GM18517 (cell line): Measurements from ENCODE around the gene PLCL2.
"Not testable (repeated sequence)": the region's sequence is repeated elsewhere in the genome, so short reads cannot be mapped to it uniquely, and the experiment has no call there.

Experiments
- ATAC-seq: cut with Tn5 transposase; IDR thresholded peaks from one replicate; pipeline ENCODE4 v1.9.1; 2021; ENCODE audit warnings: mild to moderate bottlenecking, moderate library complexity; ENCODE audit not compliant: unreplicated experiment

The PLCL2 gene

DNA sequence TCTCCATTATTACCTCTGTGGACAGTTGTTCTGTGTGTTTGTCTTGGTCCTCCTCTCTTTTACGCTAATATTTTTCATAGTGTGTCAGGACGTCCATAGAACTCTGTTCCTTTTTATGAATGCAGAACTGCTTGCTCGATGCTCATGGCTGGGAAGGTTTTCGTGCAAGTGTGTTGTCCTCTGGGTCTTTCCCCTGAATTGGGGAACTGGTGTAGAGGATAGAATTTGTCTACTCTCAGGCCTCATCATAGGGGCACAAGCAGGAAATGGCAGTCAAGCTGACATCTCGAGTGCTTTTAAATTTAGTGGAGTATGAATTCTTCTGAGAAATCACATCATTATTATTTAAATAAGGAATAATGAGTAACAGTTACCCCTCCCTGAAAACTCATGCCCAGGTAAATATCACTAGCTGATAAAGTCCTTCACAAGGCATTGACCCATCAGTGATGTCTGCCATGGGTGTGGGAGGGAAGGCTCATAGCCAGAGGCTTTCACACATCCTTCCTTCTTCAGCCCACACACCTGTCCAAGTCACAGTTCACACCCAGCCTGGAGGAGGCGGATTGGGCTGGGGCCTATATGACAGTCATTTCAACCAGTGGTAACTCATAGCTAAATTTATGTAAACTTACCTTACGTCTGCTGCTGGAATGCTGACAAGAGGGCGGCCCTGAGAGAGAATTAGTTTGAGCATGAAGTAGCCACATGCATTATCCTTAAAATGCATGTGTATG lies 226.1 kb downstream of the PLCL2 start:
- ATAC-seq: no peak

DNA sequence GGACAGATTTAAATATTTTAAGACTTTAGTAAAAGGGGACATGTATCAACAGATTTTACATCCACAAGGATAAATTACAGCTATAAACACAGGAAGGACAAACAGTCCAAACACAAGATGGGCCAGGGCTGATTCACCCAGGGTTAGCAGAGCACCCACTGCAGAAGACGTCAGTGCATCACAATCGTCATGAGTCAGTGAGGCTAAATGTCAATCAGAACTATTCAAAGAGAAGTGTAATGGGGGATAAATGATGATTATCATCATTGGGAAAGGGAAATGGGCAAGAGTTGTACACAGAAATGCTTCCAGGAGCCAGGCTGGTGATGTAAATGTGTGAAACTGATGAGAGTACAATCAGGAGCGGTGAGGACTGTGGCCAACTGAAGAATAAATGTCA lies 226.8 kb downstream of the PLCL2 start:
- ATAC-seq: no peak

DNA sequence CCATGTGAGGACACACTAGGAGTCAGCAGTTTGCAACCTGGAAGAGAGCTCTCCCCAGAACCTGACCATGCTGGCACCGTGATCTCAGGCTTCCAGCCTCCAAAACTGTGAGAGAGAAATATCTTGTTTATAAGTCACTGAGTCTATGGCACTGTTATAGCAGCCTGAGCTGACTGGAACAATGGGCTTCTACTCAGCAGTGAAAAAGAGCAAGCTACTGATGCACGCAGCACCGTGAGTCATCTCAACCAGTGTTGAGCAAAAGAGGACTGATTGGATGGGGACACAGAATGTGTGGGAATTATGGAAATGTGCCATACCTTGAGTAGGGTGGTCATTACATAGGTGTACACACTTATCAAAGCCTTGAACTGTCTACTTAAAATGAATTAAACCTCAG lies 230.4 kb downstream of the PLCL2 start:
- ATAC-seq: no peak

DNA sequence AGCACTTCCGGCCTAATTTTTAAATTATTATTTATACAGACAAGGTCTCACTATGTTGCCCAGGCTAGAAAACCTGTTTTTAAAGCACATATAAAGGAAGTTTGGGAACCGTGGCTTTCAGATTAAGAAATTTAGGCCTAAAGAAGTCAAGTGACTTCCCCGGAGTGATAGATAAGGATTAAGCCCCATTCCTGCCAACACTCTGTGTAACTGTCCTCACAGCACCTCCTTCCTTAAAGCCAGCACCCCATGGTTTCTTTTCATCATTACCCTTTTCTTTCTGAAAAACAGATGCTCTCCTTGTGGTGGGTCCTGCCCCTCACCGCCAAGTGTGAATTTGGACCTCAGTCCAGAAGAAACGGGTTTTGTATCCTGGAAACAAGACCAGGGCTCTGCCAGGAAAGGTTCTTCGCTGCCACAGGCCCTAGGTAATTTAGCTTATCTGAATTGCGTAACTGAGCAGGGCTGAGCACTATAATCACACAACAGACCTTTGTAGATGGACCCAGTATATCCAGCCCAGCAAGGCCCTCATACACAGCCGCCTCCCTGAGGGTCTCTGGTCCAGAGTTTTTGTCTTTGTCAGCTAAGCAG lies 231.3 kb downstream of the PLCL2 start:
- ATAC-seq: no peak

DNA sequence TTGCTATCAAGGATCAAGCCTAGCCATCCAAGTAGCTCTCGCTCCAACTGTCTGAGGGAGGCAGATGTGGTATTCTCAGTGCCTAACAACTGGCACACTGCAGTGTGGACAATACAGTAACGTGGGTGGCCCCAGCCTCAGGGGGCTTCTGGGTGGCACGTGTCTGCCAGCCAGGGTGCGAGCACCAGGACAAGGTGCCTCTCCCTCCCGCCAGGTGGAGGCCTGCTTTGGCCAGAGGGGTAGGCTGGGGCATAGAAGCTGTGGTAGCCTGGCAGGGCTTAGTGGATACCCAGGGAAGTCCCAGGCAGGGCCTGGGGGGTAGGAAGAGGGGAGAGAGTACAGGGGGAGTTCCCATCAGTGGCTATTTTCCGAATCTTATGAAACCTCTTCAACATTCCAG lies 234.0 kb downstream of the PLCL2 start:
- ATAC-seq: no peak

DNA sequence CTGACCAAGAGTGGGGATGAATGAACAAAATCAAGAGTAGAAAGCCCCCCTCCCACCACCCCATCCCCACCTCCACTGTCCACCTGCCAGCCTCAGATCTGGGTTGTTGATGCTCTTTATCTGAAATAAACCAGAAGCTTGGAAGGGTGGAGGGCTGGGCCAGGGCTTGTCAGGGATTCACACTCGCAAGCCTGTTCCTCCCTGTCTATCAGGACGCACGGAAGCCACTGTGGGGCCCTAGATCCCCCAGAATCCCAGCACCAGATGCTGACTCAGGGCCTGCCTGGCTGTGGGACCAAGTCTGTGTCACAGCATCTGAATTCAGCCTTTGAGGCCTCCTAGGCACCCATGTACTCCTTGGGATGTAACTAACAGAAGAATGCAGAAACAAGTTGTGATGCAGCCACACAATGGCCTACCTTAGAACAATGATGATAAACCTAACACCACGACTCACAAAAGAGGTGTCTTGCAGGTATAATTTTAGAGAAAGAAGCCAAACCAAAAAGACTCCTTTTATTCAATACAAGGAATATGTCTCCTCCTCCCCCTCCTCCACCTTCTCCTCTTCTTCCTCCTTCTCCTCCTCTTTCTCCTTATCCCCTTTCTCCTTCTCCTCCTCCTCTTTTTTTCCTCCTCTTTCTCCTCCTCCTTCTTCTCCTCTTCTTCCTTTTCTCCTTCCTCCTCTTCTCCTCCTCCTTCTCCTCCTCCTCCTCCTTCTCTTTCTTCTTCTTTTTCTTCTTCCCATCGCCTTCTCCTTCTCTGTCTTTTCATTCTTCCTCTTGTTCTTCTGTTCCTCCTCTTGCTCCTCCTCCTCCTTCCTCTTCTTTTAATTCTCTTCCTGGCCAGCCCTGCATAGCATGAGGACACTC lies 234.7 kb downstream of the PLCL2 start:
- ATAC-seq: no peak

DNA sequence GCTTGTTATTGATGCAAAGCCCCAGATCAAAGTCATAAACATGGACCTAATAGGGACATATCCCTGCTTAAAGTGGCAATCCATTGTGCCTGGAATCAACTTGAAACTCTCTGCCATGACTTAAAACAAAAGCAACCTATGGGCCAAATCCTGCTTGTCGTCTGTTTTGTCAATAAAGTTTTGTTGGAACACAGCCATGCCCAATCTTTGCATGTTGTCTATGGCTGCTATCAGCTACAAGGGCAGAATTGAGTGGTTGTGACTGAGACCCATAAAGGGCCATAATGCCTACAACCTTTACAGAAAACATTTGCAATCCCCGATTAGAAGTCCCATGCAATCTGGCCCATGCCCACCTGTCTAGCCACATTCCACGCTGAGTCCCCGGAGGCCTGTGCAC lies 235.4 kb downstream of the PLCL2 start:
- no peak for ATAC-seq

DNA sequence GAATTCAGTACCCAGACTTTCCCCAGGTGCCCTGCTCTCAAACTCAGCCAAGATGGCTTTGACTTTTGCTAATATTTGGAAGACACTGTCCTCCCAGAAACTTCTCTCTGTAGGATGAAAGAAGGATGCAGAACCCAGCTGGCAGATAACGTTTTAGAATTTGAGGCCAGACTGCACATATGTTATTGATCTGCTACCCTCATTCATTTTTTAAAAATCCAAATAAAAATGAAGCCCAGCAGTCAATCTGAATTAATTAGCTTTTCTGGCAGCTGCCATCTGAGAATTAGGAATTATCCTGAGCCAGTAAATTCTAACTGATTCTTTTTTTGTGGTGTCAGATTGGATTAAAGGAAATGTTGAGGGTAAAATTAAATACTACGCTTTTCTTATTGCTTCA lies 236.6 kb downstream of the PLCL2 start:
- no peak for ATAC-seq

DNA sequence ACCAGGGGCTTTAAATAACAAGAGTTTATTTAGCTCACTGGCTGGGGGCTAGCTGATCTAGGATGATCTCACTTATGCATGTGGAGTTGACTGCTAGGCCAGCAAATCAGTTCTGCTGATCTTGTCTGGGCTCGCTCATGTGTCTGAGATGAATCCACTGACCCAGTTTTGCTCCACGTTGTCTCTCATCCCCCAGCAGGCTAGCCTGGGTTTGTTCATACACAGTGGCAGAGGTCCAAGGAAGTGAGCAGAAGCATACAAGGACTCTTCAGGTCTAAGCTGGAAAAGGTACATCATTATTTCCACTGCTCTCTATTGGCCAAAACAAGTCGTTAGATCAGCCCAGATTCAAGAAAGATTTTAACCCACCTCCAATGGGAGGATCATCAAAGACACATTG lies 238.0 kb downstream of the PLCL2 start:
- ATAC-seq: no peak

DNA sequence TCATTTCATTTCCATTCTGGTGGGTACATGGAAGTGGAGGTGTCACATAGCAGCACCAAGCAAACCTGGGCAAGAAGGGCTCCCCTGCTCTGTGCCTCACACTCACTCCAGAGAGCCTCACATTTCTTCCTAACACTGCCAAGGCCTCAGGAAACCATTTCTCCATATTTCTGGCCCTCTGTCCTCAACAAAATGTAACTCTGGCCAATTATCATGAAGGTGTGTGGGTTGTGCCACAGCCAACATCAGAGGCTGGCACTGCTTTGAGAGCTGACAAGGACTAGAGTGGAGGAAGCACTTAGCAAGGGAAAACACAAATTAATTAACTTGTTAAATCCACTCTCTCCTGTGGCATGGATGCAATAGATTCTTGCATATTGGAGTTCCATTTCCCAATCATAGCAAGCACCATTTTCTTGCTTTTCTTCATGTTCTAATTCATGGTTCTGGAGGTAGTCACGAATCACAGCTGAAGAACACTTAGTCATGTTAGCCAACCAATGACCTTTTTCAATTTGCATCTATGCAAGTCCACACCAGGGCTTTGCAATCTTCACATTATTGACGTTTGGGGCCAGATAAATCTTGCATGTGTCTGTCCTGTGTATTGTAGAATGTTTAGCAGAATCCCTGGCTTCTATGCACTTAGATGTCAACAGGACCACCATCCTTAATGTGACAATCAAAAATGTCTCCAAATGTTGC lies 241.1 kb downstream of the PLCL2 start:
- ATAC-seq: no peak

DNA sequence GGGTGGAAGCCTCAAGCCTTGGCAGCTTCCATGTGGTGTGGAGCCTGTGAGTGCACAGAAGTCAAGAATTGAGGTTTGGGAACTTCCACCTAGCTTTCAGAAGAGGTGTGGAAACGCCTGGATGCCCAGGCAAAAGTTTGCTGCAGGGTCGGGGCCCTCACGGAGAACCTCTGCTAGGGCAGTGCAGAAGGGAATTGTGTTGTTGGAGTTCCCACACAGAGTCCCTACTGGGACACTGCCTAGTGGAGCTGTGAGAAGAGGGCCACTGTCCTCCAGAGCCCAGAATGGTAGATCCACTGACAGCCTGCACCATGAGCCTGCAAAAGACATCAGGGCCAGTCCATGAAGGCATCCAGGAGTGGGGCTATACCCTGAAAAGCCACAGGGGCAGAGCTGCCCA lies 243.9 kb downstream of the PLCL2 start:
- ATAC-seq: not testable (repeated sequence)

DNA sequence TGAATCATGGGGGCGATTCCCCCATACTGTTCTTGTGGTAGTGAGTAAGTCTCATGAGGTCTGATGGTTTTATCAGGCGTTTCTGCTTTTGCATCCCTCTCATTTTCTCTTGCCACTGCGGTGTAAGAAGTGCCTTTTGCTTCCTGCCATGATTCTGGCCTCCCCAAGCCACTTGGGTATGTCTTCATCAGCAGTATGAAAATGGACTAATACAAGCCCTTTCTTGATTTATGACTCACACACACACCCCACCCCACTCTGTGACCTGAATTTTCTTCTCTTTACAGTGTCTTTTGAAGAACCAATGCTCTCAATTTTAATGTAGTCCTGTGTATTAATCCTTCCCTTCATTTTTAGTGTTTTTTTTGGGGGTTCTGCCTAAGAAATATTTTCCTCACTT lies 244.8 kb downstream of the PLCL2 start:
- no peak for ATAC-seq

DNA sequence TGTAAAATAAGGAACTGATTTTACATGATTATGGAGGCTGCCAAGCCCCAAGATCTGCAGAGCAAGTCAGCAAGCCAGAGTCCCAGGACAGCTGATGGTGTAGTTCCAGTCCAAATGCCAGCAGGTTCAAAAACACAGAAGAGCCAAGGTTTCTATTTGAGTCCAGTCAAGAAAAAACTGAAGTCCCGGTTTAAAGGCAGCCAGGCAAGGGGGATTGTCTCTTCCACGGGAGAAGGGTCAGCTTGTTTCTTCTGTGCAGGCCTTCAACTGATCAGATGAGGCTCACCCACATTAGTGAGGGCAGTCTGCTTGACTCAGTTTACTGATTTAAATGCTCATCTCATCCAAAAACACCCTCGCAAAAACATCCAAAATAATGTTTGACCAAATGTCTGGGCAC lies 246.2 kb downstream of the PLCL2 start:
- ATAC-seq: no peak

DNA sequence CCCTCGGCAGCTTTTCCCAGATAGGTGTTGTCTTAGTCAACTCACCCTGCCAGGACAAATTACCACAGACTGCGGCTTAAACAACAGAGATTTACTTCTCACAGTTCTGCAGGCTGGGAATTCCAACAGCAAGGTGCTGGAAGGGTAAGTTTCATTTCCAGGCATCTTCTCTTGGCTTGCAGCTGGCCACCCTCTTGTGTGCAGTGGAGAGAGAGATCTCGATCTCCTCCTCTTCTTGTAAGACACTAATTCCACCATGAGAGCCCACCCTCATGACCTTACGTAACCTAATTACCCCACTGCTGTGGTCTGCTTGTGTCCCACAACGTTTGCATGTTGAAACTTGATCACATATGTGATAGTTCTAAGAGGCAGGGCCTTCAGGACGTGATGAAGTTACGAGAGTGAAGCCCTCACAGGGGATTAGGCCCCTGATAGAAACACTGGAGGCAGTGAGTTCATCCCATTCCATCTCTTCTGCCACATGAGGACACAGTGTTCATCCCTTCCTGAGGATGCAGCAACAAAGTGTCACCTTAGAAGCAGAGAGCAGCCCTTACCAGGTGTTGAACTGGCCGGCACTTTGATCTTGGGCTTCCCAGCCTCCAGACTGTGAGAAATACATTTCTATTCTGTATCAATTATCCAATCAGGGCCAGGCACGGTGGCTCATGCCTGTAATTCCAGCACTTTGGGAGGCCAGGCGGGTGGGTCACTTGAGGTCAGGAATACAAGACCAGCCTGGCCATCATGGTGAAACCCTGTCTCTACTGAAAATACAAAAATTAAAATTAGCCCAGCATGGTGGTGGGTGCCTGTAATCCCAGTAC lies 247.7 kb downstream of the PLCL2 start:
- ATAC-seq: no peak

DNA sequence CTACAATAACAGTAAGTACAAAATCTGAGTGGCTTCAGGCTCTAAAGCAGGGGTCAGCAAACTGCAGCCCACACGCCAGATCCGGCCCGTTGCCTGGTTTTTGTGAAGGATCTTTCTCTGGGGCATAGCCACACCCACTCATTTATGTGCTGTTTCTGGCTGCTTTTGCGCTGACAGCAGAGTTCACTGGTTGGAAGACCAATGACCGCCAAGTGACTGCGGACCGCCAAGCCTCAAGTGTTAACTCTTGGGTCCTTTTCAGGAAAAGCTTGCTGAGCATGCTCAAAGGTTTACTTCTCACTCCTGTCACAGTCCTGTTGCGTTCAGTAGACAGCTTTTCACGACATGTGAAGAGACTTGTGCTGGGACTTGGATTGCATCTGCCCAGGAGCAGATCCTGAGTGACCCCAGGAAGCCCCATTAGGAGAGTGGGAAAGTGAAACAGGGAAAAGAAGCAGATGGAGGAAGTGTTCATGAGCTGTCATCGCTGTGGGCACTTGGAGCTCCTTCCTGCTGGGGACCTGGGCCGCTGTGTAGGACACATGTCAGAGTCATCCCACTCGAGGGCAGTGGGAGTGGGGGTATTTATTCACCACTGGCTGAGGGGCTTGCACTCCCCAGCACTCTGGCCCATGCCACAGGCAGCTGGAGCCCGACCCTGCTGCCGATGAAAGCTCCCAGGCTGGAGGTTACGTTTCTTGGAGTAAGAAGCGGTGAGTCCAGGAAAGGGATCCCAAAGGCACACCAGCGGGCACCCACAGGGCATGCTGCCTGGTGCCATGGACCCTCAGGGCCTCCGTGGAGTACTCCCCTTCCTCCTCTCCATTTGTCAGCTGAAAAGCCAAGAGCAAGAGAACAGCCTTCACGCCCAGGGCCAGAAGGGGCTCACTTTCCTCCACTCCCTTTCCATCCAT lies 249.1 kb downstream of the PLCL2 start:
- no peak for ATAC-seq

DNA sequence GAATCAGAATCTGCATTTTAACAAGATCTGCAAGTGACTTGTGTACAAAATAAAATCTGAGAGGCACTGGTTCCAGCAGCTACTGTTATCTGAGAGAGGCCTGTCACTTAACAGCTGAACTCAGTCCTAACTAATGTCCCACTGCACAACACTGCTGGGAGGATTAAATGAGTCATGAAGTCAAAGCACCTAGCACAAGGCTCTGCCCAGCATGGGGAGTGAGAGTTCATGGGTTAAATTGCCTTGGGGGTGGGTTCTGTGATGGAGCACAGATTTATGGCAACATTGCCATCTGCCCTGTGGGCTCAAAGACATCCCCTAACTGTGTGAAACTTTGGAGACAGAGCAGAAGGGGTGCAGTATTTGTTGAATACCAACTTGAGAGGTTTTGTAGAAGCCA lies 250.9 kb downstream of the PLCL2 start:
- no peak for ATAC-seq

DNA sequence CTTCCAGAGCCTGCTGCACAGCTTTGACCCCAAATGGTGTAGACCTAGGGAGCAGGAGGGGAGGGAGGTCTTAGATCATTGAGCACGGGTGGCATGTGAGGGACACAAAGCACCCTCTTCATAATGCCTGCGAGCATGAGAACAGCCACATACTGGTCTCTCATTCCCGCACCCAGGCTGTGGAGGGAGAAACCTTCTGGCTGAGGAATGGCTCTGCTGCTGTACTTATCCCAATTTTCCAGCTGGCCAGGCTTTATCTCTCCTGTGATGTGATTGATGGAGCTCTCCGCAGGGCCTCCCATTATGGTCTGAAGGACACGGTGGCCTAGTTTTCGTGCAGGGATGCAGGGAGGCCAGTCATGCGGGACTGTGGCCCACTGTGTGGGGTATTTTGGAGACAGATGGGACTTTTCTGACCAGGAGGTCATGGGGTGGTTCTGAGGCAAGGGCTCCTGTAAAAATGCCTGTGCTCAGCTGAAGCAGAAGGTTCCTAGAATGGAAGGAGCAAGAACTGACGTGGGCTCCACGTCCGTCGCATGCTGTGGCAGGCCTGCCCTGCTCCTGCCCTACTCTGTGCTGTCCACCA lies 251.5 kb downstream of the PLCL2 start:
- no peak for ATAC-seq

DNA sequence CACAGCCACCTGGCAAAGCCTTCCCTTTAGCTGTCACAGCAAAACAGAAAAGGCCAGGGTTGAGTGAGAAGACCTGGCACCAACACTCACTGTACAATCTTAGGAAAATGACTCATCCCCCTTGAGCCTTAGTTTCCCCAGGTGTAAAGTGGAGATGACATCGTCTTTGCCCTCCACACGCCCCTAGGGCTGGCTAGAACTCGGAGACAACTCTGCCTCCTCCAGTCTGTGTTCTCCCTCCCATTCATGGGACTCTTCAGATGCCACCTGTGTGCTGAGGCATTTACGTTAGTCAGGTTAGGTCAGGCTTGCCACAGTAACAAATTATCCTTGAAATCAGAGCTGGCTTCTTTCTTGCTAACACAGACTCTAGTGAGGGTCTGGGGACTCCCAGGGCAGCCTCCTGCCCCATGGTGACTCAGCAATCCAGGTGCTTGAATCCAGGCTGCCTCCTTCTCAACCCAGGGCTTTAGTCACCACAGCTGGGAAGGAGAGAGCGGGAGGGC lies 252.6 kb downstream of the PLCL2 start:
- no peak for ATAC-seq
